RWPE2 (cell line): Measurements from ENCODE around the gene CDX4.

Experiments
- ATAC-seq: fragments of 200-7000 bp; cut with Tn5 transposase; 3 replicates; pipeline ENCODE4 v1.9.1; 2021; ENCODE audit warnings: low read depth
- DNase-seq: peaks from one replicate; pipeline ENCODE4 v3.0.0-alpha.2; 2020; ENCODE audit warnings: low spot score
- H3K27ac ChIP-seq: fragments of 450-650 bp; 2 replicates; pipeline ENCODE4 v1.5.1; 2017; ENCODE audit warnings: mild to moderate bottlenecking; ENCODE audit not compliant: poor library complexity, severe bottlenecking
- H3K27me3 ChIP-seq: fragments of 250-450 bp; sonication (Bioruptor Pico); 2 replicates; pipeline ENCODE4 v1.5.1; 2021; ENCODE audit warnings: mild to moderate bottlenecking, moderate library complexity; ENCODE audit not compliant: insufficient read depth, poor library complexity, severe bottlenecking
- H3K36me3 ChIP-seq: fragments of 250-450 bp; sonication (Bioruptor Pico); 2 replicates; pipeline ENCODE4 v1.5.1; 2020; ENCODE audit warnings: low read depth, mild to moderate bottlenecking, moderate library complexity
- H3K4me1 ChIP-seq: fragments of 250-450 bp; sonication (Bioruptor Pico); 2 replicates; pipeline ENCODE4 v1.5.1; 2021; ENCODE audit warnings: mild to moderate bottlenecking, moderate library complexity; ENCODE audit not compliant: insufficient read depth, poor library complexity, severe bottlenecking
- H3K4me3 ChIP-seq: fragments of 250-450 bp; sonication (Bioruptor Pico); 2 replicates; pipeline ENCODE4 v1.5.1; 2021; ENCODE audit warnings: mild to moderate bottlenecking, moderate library complexity; ENCODE audit not compliant: severe bottlenecking
- H3K9me3 ChIP-seq: fragments of 250-450 bp; sonication (Bioruptor Pico); 2 replicates; pipeline ENCODE4 v1.5.1; 2021; ENCODE audit warnings: mild to moderate bottlenecking, moderate library complexity; ENCODE audit not compliant: severe bottlenecking
- TF ChIP-seq, protein P1 (sequence below): fragments of 450-650 bp; IDR thresholded peaks from one replicate; pipeline ENCODE4 v1.5.1; 2017; ENCODE audit warnings: mild to moderate bottlenecking, moderate library complexity; ENCODE audit not compliant: poor library complexity, severe bottlenecking

Gene CDX4

DNA sequence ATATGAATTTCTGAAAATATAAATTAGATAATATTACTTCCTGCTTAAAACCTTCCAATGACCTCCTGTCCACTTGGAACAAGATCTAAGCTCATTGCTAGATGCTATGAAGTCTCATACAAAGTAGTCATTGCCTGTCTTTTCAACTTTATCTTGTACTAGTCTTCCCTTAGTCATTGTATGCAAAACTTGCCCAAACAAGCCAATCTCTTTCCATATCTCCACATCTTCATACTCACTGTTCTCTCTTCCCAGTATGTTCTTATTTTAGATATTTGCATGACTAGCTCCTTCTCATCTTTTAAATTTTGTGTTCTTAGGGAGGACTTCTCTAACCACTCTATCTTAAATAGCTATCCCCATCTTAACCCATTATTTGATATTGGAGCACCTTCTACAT is 33.9 kb upstream of the CDX4 start:
- H3K4me1 ChIP-seq = no peaks in the 10 kb centered on the region
- H3K36me3 ChIP-seq = no peaks in the 10 kb centered on the region
- no peak for ATAC-seq
- H3K4me3 ChIP-seq = no peak overlapping the region
- no peaks in the 10 kb centered on the region for H3K9me3 ChIP-seq
- H3K27ac ChIP-seq = no peak overlapping the region
- TF ChIP-seq, protein P1, sequence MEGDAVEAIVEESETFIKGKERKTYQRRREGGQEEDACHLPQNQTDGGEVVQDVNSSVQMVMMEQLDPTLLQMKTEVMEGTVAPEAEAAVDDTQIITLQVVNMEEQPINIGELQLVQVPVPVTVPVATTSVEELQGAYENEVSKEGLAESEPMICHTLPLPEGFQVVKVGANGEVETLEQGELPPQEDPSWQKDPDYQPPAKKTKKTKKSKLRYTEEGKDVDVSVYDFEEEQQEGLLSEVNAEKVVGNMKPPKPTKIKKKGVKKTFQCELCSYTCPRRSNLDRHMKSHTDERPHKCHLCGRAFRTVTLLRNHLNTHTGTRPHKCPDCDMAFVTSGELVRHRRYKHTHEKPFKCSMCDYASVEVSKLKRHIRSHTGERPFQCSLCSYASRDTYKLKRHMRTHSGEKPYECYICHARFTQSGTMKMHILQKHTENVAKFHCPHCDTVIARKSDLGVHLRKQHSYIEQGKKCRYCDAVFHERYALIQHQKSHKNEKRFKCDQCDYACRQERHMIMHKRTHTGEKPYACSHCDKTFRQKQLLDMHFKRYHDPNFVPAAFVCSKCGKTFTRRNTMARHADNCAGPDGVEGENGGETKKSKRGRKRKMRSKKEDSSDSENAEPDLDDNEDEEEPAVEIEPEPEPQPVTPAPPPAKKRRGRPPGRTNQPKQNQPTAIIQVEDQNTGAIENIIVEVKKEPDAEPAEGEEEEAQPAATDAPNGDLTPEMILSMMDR = no peak
- no peak for DNase-seq
- H3K27me3 ChIP-seq = no peaks in the 10 kb centered on the region

DNA sequence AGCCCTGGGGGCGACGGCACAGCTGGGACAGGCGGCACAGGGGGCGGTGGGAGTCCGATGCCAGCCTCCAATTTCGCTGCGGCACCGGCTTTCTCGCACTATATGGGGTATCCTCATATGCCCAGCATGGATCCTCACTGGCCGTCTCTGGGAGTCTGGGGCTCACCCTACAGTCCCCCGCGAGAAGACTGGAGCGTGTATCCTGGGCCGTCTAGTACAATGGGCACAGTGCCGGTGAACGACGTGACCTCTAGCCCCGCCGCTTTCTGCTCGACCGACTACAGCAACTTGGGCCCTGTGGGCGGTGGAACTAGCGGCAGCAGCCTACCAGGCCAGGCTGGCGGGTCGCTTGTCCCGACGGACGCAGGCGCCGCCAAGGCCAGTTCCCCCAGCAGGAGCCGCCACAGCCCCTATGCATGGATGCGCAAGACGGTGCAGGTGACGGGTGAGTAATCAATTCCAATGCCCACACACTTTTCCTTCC is 500 bp downstream of the CDX4 start:
- Histone ChIP-seq H3K9me3 (no peaks in the 10 kb centered on the region), H3K36me3 (no peaks in the 10 kb centered on the region), H3K27ac (no peak overlapping the region), H3K4me1 (no peaks in the 10 kb centered on the region), H3K27me3 (peaks cover 16% of the 10 kb centered on the region), H3K4me3 (no peak overlapping the region)
- TF ChIP-seq, protein P1 = no peak
- no peak for ATAC-seq
- no peak for DNase-seq

DNA sequence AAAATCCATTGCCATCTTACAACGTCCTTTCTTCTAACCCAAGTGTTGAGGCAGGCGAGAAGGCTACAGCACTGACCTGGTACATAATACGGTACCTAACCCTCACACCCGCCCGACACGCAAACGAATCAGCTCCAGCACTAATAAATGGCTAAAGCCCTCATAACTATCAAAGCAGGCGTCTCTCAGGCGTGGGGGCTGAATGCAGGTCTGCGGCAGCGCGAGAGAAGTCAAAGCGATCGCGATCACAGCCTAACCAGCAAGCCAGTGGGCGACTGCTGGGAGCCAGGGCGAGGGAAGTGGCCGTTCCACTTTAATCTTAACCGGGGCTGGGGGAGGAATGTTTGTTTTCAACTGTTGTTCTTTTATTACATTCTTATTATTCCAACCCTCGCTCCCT is 1.5 kb downstream of the CDX4 start:
- peaks cover 16% of the 10 kb centered on the region for H3K27me3 ChIP-seq
- H3K27ac ChIP-seq = no peak overlapping the region
- no peaks in the 10 kb centered on the region for H3K9me3 ChIP-seq
- H3K4me1 ChIP-seq = no peaks in the 10 kb centered on the region
- TF ChIP-seq, protein P1 = no peak
- H3K4me3 ChIP-seq = no peak overlapping the region
- ATAC-seq = no peak
- DNase-seq = no peak
- H3K36me3 ChIP-seq = no peaks in the 10 kb centered on the region

DNA sequence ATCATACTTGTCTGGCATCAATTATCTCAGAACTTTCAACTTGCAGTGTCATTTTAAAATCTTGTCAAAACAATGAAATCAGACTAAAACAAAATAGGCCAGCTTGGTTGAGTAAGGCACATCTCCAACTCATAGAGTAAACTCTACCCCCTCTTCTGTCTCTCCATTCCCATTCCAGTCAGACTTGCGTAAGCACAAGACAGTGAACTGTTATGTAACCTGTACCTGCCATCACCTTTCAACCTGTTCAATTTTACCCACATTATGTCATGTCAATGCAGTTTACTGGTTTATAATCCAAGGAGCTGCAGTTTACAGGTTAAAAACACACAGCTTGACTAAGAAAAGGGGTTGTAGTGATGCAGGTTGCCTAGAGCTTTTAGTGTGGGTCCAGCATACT is 8.3 kb downstream of the CDX4 start:
- DNase-seq (no peak), ATAC-seq (no peak)
- no peaks in the 10 kb centered on the region for H3K9me3 ChIP-seq
- TF ChIP-seq, protein P1 = no peak
- no peaks in the 10 kb centered on the region for H3K36me3 ChIP-seq
- no peak overlapping the region for H3K4me3 ChIP-seq
- H3K27ac ChIP-seq = no peak overlapping the region
- no peaks in the 10 kb centered on the region for H3K27me3 ChIP-seq
- H3K4me1 ChIP-seq = no peaks in the 10 kb centered on the region

DNA sequence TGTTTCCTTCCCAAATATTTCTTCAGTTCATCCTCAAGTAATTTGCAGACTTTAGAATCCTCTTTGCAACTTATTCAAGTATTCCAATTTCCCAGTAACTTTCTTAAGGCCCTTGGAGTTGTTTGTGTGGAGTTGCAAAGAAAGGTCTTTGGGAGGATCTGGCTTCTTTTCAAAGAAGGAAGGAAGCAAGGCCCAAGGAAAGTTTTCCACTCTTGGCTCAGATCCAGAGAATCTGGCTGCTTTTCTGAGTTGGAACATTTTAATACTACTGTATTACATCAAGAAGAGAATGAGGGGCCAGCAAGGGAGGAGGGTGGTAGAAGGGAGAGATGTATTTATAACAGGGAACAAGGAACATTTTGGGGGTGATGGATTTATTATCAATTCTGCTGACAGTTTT is 10.5 kb downstream of the CDX4 start:
- TF ChIP-seq, protein P1 = no peak
- ATAC-seq (no peak), DNase-seq (no peak)
- Histone ChIP-seq H3K36me3 (no peaks in the 10 kb centered on the region), H3K9me3 (no peaks in the 10 kb centered on the region), H3K27me3 (no peaks in the 10 kb centered on the region), H3K4me3 (no peak overlapping the region), H3K27ac (no peak overlapping the region), H3K4me1 (no peaks in the 10 kb centered on the region)
